ENCODE data around the gene UNG.
A peak's percentile ranks its signal among the peaks of the same experiment; 100 is the strongest.
"Not testable (repeated sequence)": the region's sequence is repeated elsewhere in the genome, so short reads cannot be mapped to it uniquely, and the experiment has no call there.

UNG gene

DNA sequence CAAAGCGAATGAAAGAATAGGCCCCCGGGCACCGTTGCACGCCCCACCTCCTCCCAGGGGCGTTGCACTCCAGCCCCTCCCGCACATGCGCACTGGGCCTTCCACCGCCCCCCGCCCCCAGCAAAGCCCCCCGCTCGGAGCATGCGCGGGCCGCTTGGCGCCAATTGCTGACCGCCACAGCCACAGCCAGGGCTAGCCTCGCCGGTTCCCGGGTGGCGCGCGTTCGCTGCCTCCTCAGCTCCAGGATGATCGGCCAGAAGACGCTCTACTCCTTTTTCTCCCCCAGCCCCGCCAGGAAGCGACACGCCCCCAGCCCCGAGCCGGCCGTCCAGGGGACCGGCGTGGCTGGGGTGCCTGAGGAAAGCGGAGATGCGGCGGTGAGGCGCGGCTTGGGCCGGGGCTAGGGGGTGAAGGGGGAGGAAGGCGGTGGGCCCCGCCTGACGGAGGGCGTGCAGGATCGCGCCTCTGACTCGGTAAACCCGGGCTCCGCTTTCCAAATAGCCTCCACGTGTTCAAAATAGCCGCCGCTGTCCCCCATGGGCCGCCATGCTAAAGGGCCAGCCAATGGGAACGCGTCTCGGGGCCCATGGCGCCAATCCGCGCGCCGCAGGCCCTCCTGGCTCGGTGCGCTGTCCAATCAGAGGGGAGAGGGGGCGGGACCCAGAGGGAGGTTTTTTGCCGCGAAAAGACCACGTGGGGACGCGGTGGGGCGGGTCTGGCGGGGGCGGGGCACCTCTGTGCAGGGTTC, at the start of gene UNG:
Gene UNG (plus strand): TSS at position 163 of the 748 bp plus-strand sequence. CDS start 83 bp downstream, at position 246.
- peak within 1 kb of the TSS; percentile 77 for H3K4me3 ChIP-seq (ENCODE audit: low read depth, low read length)
- DNase-seq (ENCODE audit: low read depth) = peak; percentile 78

- not testable (repeated sequence) for H3K4me3 ChIP-seq (ENCODE audit: low read depth, low read length); DNase-seq (ENCODE audit: low read depth)
Observed at GRCh38 chr12:109048706-109049105, 48.7 kb upstream of the UNG start.

DNA sequence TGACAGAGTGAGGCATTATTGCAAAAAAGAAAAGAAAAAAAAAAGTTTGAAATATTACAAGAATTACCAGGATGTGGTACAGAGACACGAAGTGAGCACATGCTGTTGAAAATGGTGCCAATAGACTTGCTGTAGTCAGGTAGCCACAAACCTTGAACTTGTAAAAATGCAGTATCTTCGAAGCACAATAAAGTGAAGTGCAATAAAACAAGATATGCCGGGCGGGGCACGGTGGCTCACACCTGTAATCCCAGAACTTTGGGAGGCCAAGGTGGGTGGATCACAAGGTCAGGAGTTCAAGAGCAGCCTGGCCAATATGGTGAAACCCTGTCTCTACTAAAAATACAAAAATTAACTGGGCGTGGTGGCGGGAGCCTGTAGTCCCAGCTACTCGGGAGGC, 47.6 kb upstream of the UNG start:
- not testable (repeated sequence) for DNase-seq (ENCODE audit: low read depth); H3K4me3 ChIP-seq (ENCODE audit: low read depth, low read length)

DNA sequence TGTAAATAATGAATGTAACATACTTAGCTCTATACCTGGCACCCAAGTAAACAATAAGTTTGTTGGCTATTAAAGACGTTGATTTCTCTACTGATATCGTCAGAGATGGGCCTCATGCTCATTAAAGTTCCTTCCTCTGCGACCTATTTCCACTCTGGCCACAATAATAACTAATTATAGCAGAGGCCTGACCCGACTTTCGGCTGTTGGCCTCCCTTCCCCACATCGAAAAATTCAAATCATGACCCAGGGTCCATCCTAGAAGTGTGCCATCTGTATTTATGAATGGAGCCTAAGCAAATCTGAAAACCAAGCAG, 45.3 kb upstream of the UNG start:
- DNase-seq (ENCODE audit: low read depth) = no peak
- peak overlapping the region; percentile 84 for H3K4me3 ChIP-seq (ENCODE audit: low read depth, low read length)

DNA sequence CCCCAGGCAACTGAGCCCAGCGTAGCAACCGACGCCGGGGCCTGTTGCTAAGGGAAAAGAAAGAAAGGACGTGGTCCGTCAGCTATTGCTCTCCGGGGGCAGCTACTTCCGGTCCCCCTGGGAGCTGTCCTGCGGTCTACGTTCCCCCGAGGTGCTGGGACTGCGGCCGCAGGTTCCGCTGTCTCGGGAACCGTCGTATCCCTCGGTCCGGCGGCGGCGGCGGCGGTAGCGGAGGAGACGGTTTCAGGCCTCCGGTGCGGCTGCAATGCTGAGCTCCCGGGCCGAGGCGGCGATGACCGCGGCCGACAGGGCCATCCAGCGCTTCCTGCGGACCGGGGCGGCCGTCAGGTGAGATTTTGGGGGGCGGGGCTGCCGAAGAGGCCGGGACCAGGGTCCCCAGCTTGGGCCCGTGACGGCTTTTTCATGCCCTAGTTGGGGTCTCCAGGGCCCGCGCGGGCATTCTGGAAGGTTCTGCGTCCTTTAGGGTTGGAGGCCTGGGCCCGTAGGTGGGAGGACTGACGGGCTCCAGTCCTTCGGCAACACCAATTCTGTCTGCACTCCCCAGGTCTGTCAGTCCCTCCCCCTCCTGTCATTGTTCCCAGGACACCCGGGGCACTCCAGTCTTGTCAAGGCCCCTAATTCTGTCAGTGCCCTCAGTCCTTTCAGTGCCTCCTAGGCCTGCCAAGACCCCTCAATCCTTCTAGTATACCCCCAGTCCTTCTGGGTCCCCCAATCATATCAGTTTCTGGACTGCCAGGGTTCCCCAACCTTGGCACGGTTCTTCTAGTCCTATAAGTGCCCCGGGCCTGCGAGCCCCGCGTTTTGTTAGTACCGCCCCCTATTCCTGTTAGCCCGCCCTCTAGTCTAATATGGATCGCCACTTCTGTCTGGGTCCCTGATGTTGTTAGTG, 44.7 kb upstream of the UNG start, which contains the start of gene USP30:
Gene USP30 (plus strand): TSS at position 163 of the 910 bp plus-strand sequence. CDS start 103 bp downstream, at position 266.
- peak within 1 kb of the TSS; percentile 84 for H3K4me3 ChIP-seq (ENCODE audit: low read depth, low read length)
- DNase-seq (ENCODE audit: low read depth) = peak; percentile 55

DNA sequence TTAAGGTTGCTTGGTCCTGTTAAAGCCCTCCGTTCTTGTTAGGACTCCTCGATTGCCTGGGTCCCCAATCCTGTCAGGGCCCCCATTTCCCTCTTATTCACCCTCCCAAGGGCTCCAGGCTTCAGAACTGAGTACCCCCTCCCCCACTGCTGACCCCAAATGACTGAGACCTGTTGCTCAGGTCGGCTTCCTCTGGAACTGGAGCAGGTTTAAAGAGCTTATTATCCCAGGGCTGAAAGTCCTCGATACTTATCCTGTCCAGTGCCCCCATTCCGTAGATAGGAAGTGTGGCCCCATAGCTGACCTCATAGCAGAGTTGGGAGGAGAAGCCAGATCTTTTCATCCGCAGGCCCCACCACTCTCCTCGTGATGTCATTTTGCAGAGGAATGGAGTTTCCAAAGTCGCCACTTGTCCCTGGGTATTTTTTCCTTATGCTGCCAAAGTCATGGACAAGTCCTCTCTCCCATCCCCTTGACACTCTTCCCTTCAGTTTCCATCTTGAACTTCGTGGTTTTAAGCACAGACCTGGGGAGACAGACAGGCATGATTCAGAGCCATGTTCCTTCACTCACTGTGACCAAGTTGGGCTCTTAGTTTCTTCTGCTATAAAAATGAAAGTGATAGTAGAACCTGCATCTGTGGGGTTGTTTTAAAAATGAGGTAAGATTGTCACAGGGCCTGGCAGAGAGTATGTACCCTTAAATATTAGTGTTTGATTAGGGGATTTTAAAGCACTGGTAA, 43.8 kb upstream of the UNG start:
- peak overlapping the region; percentile 84 for H3K4me3 ChIP-seq (ENCODE audit: low read depth, low read length)
- no peak for DNase-seq (ENCODE audit: low read depth)

DNA sequence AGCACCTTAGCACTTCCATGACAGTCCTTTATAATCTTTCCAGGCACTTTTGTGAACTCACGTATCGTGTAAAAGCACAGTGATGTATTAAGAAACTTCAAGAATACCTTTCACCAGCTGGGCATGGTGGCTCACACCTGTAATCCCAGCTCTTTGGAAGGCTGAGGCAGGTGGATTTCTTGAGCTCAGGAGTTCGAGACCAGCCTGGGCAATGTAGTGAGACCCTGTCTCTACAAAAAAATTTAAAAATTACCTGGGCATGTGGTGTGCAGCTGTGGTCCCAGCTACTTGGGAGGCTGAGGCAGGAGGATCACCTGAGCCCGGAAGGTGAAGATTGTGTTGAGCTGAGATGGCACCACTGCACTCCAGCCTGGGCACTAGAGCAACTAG, 43.3 kb upstream of the UNG start:
- not testable (repeated sequence) for DNase-seq (ENCODE audit: low read depth); H3K4me3 ChIP-seq (ENCODE audit: low read depth, low read length)

GRCh38 chr12:109054520-109054919, 42.9 kb upstream of the UNG start:
- no peak overlapping the region for H3K4me3 ChIP-seq (ENCODE audit: low read depth, low read length)
- DNase-seq (ENCODE audit: low read depth) = no peak

- DNase-seq (ENCODE audit: low read depth) = no peak
- H3K4me3 ChIP-seq (ENCODE audit: low read depth, low read length) = no peak overlapping the region
Observed at GRCh38 chr12:109056891-109057290, 40.5 kb upstream of the UNG start.

DNA sequence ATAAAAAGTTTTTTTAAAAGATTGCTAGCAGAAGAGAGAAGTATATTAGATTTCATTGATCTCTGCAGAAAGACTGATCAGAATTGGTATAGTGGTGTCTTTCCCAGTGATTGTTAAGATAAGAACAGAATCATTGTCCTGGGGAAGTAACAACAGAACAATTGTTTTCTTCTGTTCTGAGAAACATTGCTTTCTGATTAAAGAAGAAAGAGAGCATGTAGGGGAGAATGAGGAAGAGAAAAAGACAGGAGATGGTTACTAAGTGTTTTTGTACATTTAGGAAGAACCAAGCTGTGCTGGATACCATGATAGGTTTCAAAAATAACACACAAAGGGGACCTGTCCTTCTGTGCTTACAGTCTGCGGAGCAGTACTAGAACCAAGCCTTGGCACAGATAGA, 40.0 kb upstream of the UNG start:
- no peak overlapping the region for H3K4me3 ChIP-seq (ENCODE audit: low read depth, low read length)

DNA sequence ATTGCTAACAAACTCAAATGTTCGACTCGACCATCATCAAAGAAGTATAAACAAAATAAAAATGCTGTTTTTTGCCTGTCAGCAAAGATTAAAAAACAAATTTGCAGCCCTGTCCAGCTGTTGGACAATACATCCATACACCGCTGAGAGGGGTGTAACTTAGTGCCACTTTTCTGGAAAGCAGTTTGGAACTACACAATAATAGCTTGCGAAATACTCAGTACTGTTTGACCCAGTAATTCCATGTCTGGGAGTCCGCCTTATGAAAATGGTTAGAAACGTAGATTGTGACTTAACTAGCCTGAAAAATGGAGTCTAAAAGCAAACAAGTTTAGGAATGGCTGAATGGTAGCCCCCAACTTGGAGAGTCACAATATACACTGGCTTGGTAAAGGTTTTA, 38.6 kb upstream of the UNG start:
- no peak overlapping the region for H3K4me3 ChIP-seq (ENCODE audit: low read depth, low read length)
- no peak for DNase-seq (ENCODE audit: low read depth)

More for the DNA sequence above, 40.0 kb upstream of the UNG start:
- DNase-seq (ENCODE audit: low read depth) = no peak

DNA sequence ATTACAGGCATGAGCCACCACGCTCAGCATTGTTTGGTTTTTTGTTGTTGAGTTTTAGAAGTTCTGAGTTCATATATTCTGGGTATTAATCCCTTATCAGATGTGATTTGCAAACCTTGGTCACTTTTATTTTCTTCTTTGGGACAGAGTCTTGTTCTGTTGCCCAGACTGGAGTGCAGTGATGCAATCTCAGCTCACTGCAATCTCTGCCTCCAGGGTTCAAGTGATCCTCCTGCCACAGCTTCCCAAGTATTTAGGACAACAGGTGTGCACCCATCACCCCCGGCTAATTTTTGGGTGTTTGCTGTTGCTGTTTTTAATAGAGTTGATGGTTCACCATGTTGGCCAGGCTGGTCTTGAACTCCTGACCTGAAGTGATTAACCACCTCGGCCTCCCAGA, 33.3 kb upstream of the UNG start:
- no peak overlapping the region for H3K4me3 ChIP-seq (ENCODE audit: low read depth, low read length)
- DNase-seq (ENCODE audit: low read depth) = no peak

DNA sequence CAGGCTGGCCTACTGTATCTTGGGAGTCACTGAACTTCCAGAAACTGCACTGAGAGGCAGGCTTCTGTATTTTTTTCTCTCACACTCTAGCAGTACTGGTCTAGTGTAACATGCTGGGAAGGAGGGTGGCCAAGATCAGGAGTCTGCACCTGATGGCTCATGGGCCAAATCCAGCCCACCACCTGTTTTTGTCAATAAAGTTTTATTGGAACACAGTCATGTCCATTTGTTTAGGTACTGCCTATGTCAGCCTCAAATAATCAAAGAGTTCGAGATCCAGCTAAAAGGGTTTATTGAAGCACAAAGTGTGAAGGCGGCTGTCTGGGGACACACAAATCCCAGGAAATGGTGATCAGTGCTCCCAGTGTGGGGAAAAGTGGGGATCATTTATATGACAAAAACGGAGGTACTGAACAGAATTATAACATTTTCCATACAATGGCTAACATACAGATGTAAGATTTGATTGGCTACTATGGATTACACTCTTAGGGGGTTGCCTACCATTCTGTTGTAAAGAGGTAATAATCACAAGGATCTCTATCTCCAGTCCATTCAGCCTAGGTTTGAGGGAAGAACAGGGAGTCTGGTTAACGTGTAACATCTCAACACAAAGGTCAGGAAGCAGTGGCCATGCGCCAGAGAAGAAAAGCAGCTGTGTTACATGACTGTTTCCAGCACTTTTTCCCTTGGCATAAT, 32.1 kb upstream of the UNG start:
- H3K4me3 ChIP-seq (ENCODE audit: low read depth, low read length) = no peak overlapping the region
- DNase-seq (ENCODE audit: low read depth) = no peak

DNA sequence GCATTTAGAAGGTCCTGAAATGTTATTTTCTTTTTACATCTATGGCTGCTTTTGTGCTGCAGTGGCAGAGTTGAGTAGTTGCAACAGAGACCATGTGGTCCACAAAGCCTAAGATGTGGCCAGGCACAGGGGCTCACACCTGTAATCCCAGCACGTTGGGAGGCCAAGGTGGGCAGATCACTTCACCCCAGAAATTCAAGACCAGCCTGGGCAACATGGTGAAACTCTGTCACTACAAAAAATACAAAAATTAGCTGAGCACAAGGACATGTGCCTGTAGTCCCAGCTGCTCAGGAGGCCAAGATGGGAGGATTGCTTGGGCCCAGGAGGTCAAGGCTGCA, 31.6 kb upstream of the UNG start:
- DNase-seq (ENCODE audit: low read depth) = no peak
- no peak overlapping the region for H3K4me3 ChIP-seq (ENCODE audit: low read depth, low read length)

DNA sequence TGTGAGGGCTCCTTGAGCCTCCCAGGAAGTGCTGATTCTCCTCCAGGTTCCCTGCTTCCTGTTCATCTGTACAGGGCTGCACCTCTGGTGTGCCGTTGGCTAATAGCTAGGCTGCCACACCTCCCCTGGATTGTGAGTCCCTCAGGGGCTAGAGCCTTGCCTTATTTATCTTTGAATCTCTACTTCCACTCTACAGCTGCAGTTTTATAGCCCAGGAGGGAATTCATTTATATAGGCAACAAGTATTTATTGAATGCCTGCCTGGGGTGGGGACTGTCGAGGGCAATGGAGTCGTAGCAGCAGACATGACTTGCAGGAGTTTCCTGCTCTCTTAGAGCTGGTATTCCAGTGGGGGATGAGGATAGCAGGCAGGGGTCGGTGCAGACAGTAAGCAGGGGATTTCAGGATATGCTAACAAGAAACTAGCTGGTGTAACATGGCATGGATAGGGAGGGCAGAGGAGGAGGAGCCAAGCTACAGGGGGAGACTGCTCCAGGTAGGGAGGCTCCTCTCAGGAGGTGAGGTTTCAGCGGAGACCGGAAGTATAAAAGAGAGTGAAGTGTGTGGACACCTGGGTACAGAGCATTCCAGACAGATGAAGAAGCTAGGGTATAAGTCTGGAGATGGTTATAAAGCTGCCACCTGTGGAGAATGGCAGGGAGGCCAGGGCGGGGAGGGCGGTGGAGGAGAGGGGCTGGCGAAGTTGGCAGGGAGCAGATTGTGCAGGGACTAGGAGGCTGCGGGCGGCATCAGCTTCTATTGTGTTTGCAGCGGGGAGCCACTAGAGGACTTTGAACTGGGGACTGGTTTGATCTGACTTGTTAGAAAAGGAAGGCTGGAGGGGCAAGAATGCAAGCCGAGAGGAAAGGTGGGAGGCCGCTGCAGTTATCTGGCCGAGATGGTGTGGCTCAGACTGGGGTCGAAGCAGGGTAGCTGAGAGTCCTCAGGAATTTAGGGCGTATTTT, 27.8 kb upstream of the UNG start:
- no peak overlapping the region for H3K4me3 ChIP-seq (ENCODE audit: low read depth, low read length)
- no peak for DNase-seq (ENCODE audit: low read depth)

- no peak overlapping the region for H3K4me3 ChIP-seq (ENCODE audit: low read depth, low read length)
- no peak for DNase-seq (ENCODE audit: low read depth)
Observed at GRCh38 chr12:109074866-109075265, 22.5 kb upstream of the UNG start.

- no peak overlapping the region for H3K4me3 ChIP-seq (ENCODE audit: low read depth, low read length)
- no peak for DNase-seq (ENCODE audit: low read depth)
Observed at GRCh38 chr12:109082751-109083150, 14.6 kb upstream of the UNG start.

GRCh38 chr12:109084425-109084824, 13.0 kb upstream of the UNG start:
- DNase-seq (ENCODE audit: low read depth) = no peak

More at GRCh38 chr12:109084425-109084824, 13.0 kb upstream of the UNG start:
- no peak overlapping the region for H3K4me3 ChIP-seq (ENCODE audit: low read depth, low read length)
